Stomach (tissue), 4 donors: ENCODE results near the gene ADAMTS16.

Experiments used
- CTCF ChIP-seq, 7 experiments: fragments of 450-650 bp in 4 of 7; fragments of 200-600 bp in 3 of 7; sonication (generic) in 3 of 7; IDR thresholded peaks; one replicate each; pipeline ENCODE4 v1.5.1; 2016 to 2019; ENCODE audit warnings: antibody characterized with exemption in 7 of 7, control low read depth in 2 of 7, mild to moderate bottlenecking in 1 of 7
- POLR2A ChIP-seq, 4 donors: fragments of 450-650 bp; IDR thresholded peaks; one replicate each; pipeline ENCODE4 v1.6.1; 2016; ENCODE audit warnings: antibody characterized with exemption in 4 of 4, control low read depth in 2 of 4, mild to moderate bottlenecking in 1 of 4, moderate library complexity in 1 of 4
- POLR2AphosphoS5 ChIP-seq, 3 donors: sonication (generic); formaldehyde crosslinking; IDR thresholded peaks; one replicate each; pipeline ENCODE4 v1.6.1; 2016; ENCODE audit warnings: antibody characterized with exemption in 3 of 3

GRCh38 chr5:5156471-5157082, 16.4 kb downstream of the ADAMTS16 start:
- TF ChIP-seq CTCF (IDR thresholded peaks at IDR 0.05) (no peak), POLR2AphosphoS5 (IDR thresholded peaks at IDR 0.05) (no peak), POLR2A (IDR thresholded peaks at IDR 0.05) (no peak)
